OCI-LY1 (cell line): Measurements from ENCODE around the gene TIAL1.
"Not testable (repeated sequence)": the region's sequence is repeated elsewhere in the genome, so short reads cannot be mapped to it uniquely, and the experiment has no call there.

ENCODE experiments used
- H2AFZ ChIP-seq: fragments of 200-600 bp; sonication (generic), shearing (Covaris generic); 2 replicates; pipeline ENCODE4 v1.6.0; 2014; ENCODE audit warnings: antibody characterized with exemption, mild to moderate bottlenecking, low read length
- H3F3A ChIP-seq: fragments of 200-600 bp; sonication (generic), shearing (Covaris generic); 2 replicates; pipeline ENCODE4 v1.6.0; 2014; ENCODE audit warnings: mild to moderate bottlenecking, antibody characterized with exemption, low read length, moderate library complexity; ENCODE audit not compliant: insufficient read depth
- H3K27ac ChIP-seq: fragments of 200-600 bp; sonication (generic); 2 replicates; pipeline ENCODE4 v1.5.1; 2014; ENCODE audit warnings: low read length, mixed run types, mild to moderate bottlenecking, low read depth; ENCODE audit not compliant: poor library complexity, severe bottlenecking
- H3K27me3 ChIP-seq: fragments of 200-600 bp; sonication (generic); 2 replicates; pipeline ENCODE4 v1.6.0; 2014; ENCODE audit warnings: antibody characterized with exemption, mild to moderate bottlenecking, low read length, moderate library complexity; ENCODE audit not compliant: insufficient read depth
- H3K36me3 ChIP-seq: fragments of 200-600 bp; sonication (generic); 2 replicates; pipeline ENCODE4 v1.6.1; 2014; ENCODE audit warnings: mild to moderate bottlenecking, antibody characterized with exemption, low read length, moderate library complexity, mixed read lengths; ENCODE audit not compliant: insufficient read depth
- H3K4me1 ChIP-seq: fragments of 200-600 bp; sonication (generic); 2 replicates; pipeline ENCODE4 v1.5.1; 2014; ENCODE audit warnings: mild to moderate bottlenecking, low read length, moderate library complexity; ENCODE audit not compliant: insufficient read depth, severe bottlenecking
- H3K4me2 ChIP-seq: fragments of 200-600 bp; sonication (generic), shearing (Covaris generic); 2 replicates; pipeline ENCODE4 v1.6.1; 2014; ENCODE audit warnings: low read length
- H3K4me3 ChIP-seq: fragments of 200-600 bp; sonication (generic); 2 replicates; pipeline ENCODE4 v1.5.1; 2014; ENCODE audit warnings: low read length, low read depth, mild to moderate bottlenecking, mixed read lengths; ENCODE audit not compliant: poor library complexity, severe bottlenecking
- H3K79me2 ChIP-seq: fragments of 200-600 bp; shearing (Covaris generic); 2 replicates; pipeline ENCODE4 v1.6.1; 2016; ENCODE audit warnings: mixed run types, low read length, mixed read lengths; ENCODE audit not compliant: insufficient read depth
- H3K9ac ChIP-seq: fragments of 200-600 bp; sonication (generic), shearing (Covaris generic); 2 replicates; pipeline ENCODE4 v1.6.1; 2014; ENCODE audit warnings: mild to moderate bottlenecking, low read length, mixed read lengths
- H3K9me2 ChIP-seq: fragments of 200-600 bp; sonication (generic), shearing (Covaris generic); 2 replicates; pipeline ENCODE4 v1.6.1; 2014; ENCODE audit warnings: low read depth, mild to moderate bottlenecking, low read length, mixed read lengths
- H3K9me3 ChIP-seq: fragments of 200-600 bp; shearing (Covaris generic); 2 replicates; pipeline ENCODE4 v1.6.1; 2014; ENCODE audit warnings: low read length, mixed read lengths
- H4K20me1 ChIP-seq: fragments of 200-600 bp; sonication (generic), shearing (Covaris generic); 2 replicates; pipeline ENCODE4 v1.6.0; 2016; ENCODE audit warnings: mild to moderate bottlenecking, low read length; ENCODE audit not compliant: insufficient read depth
- EZH2 ChIP-seq: fragments of 200-600 bp; sonication (generic), shearing (Covaris generic); IDR thresholded peaks from 2 replicates; pipeline ENCODE4 v1.8.0; 2017; ENCODE audit warnings: borderline replicate concordance, mixed run types, mild to moderate bottlenecking, antibody characterized with exemption, low read length, moderate library complexity, mixed read lengths
- TF ChIP-seq, protein P1 (sequence below): fragments of 200-600 bp; sonication (generic), shearing (Covaris generic); IDR thresholded peaks from 2 replicates; pipeline ENCODE4 v1.5.1; 2017; ENCODE audit warnings: mild to moderate bottlenecking, antibody characterized with exemption, low read length, moderate library complexity, mixed read lengths

The TIAL1 gene

GRCh38 chr10:119621078-119621384, 24.3 kb upstream of the TIAL1 start:
- Histone ChIP-seq H3K9ac (no peak overlapping the region), H3K4me1 (peaks cover 3% of the 10 kb centered on the region), H3K27ac (no peak overlapping the region), H3K4me2 (no peak overlapping the region), H3K9me3 (no peaks in the 10 kb centered on the region), H3K4me3 (no peak overlapping the region), H3K27me3 (no peaks in the 10 kb centered on the region), H3K9me2 (no peaks in the 10 kb centered on the region), H3K79me2 (no peaks in the 10 kb centered on the region), H3F3A (no peaks in the 10 kb centered on the region), H3K36me3 (no peaks in the 10 kb centered on the region), H4K20me1 (no peaks in the 10 kb centered on the region), H2AFZ (no peak overlapping the region)
- TF ChIP-seq, protein P1, sequence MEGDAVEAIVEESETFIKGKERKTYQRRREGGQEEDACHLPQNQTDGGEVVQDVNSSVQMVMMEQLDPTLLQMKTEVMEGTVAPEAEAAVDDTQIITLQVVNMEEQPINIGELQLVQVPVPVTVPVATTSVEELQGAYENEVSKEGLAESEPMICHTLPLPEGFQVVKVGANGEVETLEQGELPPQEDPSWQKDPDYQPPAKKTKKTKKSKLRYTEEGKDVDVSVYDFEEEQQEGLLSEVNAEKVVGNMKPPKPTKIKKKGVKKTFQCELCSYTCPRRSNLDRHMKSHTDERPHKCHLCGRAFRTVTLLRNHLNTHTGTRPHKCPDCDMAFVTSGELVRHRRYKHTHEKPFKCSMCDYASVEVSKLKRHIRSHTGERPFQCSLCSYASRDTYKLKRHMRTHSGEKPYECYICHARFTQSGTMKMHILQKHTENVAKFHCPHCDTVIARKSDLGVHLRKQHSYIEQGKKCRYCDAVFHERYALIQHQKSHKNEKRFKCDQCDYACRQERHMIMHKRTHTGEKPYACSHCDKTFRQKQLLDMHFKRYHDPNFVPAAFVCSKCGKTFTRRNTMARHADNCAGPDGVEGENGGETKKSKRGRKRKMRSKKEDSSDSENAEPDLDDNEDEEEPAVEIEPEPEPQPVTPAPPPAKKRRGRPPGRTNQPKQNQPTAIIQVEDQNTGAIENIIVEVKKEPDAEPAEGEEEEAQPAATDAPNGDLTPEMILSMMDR, result no peak
- no peak for TF ChIP-seq EZH2

DNA sequence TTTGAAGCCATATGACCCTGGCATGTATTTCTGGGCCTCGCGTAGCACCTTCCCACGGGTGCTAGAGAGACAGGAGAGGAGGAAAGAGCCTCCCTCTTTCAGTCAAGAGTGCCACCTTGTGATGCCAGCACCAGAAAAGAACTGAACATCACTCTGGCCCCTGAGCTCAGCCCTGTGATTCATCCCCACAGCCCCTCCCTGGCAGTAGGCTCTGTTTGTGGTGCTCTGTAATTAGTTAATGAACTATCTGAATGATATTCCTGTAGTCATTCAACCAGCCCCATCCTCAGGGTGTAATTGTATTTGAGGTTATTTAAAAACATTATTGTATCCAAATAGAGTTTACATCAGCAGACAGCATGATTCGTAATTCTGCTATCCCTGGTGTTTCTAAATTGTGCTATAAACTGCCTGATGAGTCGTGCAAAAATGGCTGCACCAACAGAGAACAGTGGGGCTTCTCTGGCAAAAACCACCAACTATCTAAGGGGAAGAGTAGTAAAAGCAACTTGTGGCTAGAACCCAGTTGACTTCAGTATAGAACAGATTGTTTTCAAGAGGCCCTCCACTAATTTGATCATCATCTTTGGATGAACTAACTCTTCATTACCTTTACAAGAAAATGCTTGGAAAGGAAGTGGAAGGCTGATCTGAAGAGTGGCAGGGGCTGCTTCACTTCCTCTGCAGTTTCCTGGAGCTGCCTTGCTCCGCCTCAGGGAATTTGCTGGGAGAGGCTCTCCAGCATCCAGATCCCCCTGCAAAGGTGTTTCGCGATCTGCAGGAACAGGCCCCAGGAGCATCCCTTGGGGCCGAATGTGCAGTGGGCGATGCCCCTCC, 23.7 kb upstream of the TIAL1 start:
- no peak overlapping the region for H3K27ac ChIP-seq
- no peak overlapping the region for H2AFZ ChIP-seq

GRCh38 chr10:119619811-119620210, 23.0 kb upstream of the TIAL1 start:
- not testable (repeated sequence) for H3K9me2 ChIP-seq, H4K20me1 ChIP-seq, H3K27me3 ChIP-seq, H2AFZ ChIP-seq, H3K36me3 ChIP-seq, H3K4me3 ChIP-seq, H3F3A ChIP-seq, H3K4me1 ChIP-seq, H3K4me2 ChIP-seq, H3K27ac ChIP-seq, H3K9me3 ChIP-seq, H3K79me2 ChIP-seq, H3K9ac ChIP-seq

More for the DNA sequence above, 23.7 kb upstream of the TIAL1 start:
- H4K20me1 ChIP-seq, result no peaks in the 10 kb centered on the region
- H3K9ac ChIP-seq, result no peak overlapping the region
- TF ChIP-seq, protein P1, result no peak
- TF ChIP-seq EZH2, result no peak
- peaks cover 3% of the 10 kb centered on the region for H3K4me1 ChIP-seq
- no peaks in the 10 kb centered on the region for H3K27me3 ChIP-seq
- H3K4me3 ChIP-seq, result no peak overlapping the region
- H3K9me2 ChIP-seq, result no peaks in the 10 kb centered on the region
- H3K4me2 ChIP-seq, result no peak overlapping the region
- no peaks in the 10 kb centered on the region for H3K9me3 ChIP-seq
- no peaks in the 10 kb centered on the region for H3F3A ChIP-seq
- H3K36me3 ChIP-seq, result no peaks in the 10 kb centered on the region
- no peaks in the 10 kb centered on the region for H3K79me2 ChIP-seq

DNA sequence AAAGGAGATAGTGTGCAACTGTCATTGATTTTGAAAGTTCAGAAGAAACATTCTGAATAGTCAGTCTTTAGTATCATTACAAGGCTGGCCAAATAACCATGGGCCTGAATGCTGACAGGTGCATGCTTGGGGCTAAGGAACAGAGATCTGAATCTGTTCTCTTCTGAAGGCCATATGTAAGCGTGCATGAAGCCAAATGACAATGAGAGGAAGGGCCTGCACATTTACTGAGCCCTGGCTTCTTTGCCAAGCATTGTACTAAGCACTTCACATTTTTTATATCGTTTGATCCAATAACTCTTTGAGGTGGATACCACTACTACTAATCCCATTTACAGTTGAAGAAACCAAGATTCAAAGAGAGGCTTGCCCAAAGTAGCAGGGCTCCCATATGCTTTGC, 22.5 kb upstream of the TIAL1 start:
- Histone ChIP-seq H3K36me3 (no peaks in the 10 kb centered on the region), H3K9me3 (no peaks in the 10 kb centered on the region), H3K27ac (no peak overlapping the region), H3F3A (no peaks in the 10 kb centered on the region), H3K4me3 (no peak overlapping the region), H3K4me2 (no peak overlapping the region), H3K27me3 (no peaks in the 10 kb centered on the region), H3K79me2 (no peaks in the 10 kb centered on the region), H2AFZ (no peak overlapping the region), H3K9me2 (no peaks in the 10 kb centered on the region), H4K20me1 (no peaks in the 10 kb centered on the region), H3K4me1 (peaks cover 3% of the 10 kb centered on the region), H3K9ac (no peak overlapping the region)
- no peak for TF ChIP-seq EZH2
- TF ChIP-seq, protein P1, result no peak
